ENCODE results near the gene SERPINB2.
"Not testable (repeated sequence)": the region's sequence is repeated elsewhere in the genome, so short reads cannot be mapped to it uniquely, and the experiment has no call there.

The SERPINB2 gene

GRCh38 chr18:63890237-63890949 is 2.9 kb downstream of the SERPINB2 start:
- DNase-seq: no peak

DNA sequence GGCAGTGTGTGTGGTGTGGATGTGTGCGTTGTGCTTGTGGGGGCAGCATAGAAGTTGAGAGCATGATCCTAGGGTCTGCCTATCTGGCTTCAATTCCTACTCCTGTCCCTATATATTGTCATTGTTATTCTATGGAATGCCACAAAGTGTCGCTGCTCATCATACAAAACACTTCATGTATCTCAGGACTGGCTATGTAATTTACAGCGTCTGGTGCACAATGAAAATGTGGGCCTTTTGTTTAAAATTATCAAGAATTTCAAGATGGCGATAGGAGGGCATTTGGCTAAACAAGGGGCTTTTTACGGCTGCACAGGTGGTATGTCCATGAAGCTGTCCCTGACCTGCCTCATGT is 3.4 kb downstream of the SERPINB2 start:
- no peak for DNase-seq

DNA sequence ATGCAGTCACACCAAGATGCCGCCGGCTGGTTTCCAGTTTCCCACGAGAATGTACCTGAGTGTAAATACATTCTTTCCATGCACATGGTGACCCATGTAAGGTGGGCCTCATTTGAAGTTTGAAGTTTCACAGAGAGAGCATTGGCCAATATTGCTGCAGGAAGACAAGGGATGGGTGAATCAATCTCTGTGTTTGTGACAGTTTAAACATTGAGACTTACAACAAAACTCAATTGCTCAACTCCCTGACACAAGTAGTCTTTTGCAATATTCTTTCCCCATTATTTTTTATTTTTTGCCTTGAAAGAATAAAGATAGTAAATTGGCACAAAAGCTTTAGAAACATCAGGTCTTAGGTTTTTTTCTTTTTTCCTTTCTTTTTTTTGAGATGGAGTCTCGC is 5.1 kb downstream of the SERPINB2 start:
- DNase-seq: no peak

DNA sequence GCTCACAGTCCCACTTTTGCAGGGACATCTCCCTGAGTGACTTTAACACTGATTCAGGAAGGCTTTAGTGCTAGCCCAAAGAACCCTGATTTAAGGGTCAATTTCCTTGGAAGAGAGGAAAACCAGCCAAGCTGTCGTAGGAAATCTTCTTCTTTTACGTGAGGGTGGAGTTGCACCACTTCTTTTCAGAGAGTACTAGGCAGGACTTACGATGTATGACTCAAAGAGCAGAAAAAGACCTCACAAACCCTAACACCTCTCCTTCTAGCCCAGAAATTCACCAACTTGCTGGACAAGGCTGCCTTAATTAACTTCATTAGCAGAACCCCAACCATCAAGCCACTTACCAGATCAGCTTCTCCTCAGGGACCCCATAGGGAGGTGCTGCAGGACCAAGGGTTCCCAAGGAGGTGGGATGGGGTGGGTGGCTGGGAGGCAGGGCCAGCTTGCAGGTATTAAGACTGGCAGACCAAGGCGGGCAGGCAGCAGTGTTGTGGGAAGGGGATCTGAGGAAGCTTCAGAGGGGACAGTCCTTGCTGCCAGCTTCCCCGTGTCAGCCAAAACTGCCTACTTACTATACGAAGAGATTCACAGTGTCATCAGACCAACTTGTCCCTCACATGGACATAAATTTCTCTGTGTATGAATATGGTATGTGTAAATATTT is 6.7 kb downstream of the SERPINB2 start:
- no peak for DNase-seq

DNA sequence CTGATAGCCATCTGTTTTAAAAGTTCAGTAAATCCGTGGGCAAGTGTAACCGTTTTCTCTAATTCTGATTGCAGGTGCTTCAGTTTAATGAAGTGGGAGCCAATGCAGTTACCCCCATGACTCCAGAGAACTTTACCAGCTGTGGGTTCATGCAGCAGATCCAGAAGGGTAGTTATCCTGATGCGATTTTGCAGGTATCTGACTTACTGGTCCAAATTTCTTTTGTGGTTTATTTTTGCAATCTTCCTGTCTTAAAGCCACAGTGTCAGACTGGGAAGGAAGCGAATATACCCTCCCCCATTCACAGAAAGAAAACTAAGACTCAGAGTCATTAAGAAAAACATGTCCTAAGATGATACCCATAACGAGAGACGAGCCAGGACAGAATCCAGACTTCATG is 7.7 kb downstream of the SERPINB2 start:
- no peak for DNase-seq

DNA sequence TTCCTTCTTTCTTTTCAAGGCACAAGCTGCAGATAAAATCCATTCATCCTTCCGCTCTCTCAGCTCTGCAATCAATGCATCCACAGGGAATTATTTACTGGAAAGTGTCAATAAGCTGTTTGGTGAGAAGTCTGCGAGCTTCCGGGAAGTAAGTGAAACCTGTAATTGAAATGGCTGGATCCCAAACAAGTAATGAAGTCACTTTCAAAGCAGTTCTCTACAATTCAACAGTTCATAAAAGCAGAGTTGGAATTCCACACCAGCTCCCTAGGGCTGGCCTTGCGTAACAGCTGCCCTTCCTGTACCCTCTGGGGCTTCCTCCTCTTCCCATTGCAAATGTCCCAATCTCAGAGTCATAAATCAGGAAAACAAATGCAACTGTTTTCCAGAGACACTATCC is 9.6 kb downstream of the SERPINB2 start:
- DNase-seq: no peak

GRCh38 chr18:63899206-63899605 is 11.7 kb downstream of the SERPINB2 start:
- DNase-seq: no peak

GRCh38 chr18:63903851-63904570 is 16.5 kb downstream of the SERPINB2 start:
- DNase-seq: no peak

DNA sequence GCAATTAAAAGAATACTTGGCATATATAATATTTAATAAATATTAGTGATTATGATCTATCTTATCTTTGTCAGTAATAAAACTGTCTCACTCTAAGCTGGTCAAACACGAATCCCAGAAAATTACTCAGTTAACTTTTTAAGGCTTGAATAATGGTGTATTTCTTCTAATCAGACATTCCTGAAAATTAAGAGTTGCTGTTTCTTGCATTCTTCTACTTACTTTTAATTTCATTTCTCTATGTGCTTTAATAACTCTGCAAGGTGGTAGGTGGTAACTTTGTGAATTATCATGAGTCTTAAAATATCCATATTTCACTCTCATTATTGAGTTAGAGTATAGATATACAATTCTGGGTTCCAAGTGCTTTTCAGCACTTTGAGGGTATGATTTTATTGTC is 17.2 kb downstream of the SERPINB2 start:
- DNase-seq: no peak

DNA sequence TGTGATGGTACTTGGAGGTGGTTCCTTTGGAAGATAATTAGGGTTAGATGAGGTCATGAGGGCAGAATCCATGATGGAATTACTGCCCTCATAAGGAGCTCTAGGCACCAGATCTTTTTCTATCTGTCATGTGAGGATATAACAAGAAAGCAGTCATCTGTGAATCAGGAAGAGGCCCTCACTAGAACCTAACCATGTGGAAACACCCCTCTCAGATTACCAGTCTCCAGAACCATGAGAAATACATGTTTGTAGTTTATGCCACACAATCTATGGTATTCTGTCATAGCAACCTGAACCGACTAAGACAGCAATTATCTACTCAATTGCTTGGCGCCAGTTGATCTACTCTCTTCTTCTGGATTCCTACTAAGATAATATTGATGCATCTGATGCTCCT is 17.9 kb downstream of the SERPINB2 start:
- no peak for DNase-seq

DNA sequence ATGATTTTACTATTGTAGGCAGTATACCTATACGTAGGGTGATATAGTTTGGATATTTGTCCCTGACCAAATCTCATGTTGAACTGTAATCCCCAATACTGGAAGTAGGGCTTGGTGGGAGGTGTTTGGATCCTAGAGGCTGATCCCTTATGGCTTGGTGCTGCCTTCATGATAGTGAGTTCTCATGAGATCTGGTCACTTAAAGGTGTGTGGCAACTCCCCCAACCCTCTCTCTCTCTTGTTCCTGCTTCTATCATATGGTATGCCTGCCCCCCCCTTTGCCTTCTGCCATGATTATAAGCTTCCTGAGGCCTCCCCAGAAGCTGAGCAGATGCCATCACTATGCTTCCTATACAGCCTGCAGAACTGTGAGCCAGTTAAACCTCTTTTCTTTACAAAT is 18.6 kb downstream of the SERPINB2 start:
- DNase-seq: no peak

DNA sequence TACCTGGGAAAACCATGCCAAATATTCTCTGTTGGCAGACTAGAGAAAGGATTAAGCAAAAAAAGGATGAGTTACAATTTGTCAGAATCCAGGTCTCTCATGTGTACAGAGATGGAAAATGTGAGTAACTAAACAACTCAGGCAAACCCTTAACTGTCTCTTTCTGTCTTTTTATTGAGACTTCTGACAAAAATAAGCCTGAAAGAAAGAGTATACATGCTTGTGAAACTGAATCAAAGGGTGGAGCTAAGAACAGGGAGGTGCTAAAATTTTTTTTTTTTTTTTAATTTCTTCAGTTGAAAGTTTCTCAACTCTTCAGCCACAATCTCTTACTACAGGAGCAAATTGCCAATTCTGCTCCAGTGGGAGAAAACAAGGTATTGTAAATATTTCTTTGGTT is 20.2 kb downstream of the SERPINB2 start, which contains the start of gene SERPINB10:
TSS of gene SERPINB10 (plus strand) at position 295 of the 400 bp plus-strand sequence. CDS start 7,553 bp downstream, outside the sequence.
- DNase-seq: no peak

- no peak for DNase-seq
These were observed 21.4 kb downstream of the SERPINB2 start for GRCh38 chr18:63908858-63909257.

DNA sequence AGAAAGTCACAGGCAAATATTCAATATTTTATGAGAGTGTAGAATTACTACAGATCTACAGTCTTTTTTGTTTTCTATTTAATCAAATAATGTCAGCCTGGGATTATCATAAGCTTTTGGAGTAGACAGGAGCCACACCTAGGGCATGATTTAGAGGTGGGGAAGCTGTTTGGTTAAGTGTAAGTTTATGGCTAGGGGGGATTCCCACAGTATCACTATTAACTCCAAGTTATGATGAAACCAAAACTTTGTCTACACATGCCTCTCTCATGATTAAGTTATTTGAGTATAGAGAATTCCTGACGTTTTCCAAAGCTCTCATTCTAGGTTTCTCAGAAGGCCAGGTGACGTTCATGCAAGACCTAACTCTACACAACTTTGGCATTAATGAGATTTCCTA is 22.4 kb downstream of the SERPINB2 start:
- DNase-seq: no peak

DNA sequence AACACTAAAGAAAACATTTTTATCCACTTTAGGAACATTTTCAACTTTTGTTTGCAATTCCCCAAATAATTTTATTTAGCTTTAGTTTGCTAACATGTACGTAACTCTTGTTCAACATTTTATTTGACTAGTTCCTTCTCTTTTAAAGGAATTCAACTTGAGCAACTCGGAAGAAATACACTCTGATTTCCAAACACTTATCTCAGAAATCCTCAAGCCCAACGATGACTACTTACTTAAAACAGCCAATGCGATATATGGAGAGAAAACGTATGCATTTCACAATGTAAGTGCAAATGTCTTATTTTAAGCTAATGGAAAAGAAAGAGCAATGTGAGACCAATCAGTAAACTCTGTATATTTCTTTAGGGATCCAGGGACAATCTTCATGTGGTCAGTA is 30.3 kb downstream of the SERPINB2 start:
- no peak for DNase-seq

GRCh38 chr18:63922049-63922448 is 34.5 kb downstream of the SERPINB2 start:
- no peak for DNase-seq

- DNase-seq: no peak
These were observed 37.0 kb downstream of the SERPINB2 start for GRCh38 chr18:63924551-63924950.

DNA sequence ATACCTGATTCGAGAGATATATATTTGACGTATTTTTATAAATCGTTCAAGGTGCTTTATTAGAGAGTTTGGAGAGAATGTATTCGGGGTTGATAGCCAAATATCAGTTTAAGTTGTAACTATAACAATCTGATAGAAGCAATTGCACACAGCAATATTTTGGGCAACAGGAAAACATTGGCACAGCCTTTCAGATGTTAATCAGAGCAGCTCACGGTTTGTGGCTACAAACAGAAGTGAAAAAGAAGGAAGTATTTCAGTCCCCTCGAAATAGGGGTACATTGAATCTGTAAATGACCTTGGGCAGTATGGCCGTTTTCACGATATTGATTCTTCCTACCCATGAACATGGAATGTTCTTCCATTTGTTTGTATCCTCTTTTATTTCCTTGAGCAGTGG is 40.8 kb downstream of the SERPINB2 start:
- no peak for DNase-seq

DNA sequence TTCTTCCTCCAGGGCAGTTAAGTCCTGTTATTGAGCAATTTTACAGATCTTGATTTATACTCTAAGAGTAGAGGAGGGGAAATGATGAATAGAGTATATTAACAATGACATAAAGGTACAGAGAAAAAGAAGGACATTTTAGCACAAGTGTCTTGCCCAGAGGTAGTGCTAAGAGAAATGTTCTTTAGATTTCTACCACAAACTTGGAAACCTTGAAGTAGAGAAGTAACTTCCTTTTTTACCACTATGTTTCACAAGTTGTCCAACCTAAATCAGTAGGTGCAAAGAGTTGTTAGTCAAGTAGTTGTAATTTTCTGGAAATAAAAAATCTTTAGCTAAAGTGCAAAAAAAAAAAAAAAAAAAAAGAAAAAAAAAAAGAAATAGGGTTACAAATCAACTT is 41.9 kb downstream of the SERPINB2 start:
- not testable (repeated sequence) for DNase-seq

DNA sequence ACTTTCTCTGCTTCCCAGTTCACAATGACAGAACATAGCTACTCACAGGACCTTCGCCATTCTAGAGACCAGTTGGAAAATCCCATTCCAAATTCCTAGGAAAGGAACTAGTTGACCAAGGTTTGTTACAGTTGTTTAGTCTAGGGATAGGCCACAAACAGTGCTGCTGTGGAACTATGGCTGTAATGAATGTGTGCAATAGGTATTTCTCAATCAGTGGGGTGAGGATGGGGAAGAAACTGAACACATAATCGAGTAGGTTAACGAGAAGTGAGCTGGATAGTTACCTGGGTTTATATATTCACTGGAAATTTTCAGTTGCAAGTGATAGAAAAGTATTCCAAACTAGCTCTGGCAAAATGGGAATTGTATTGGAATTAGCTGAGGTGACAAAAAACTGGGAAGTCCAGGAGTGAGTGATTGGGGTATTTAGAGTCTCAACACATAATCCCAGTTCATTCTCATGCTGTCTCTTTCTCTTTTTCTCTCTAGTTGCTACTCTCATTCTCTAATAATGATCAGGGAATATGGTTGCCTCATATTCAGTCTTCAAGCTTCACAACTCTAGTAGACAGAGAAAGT is 43.4 kb downstream of the SERPINB2 start:
- no peak for DNase-seq

DNA sequence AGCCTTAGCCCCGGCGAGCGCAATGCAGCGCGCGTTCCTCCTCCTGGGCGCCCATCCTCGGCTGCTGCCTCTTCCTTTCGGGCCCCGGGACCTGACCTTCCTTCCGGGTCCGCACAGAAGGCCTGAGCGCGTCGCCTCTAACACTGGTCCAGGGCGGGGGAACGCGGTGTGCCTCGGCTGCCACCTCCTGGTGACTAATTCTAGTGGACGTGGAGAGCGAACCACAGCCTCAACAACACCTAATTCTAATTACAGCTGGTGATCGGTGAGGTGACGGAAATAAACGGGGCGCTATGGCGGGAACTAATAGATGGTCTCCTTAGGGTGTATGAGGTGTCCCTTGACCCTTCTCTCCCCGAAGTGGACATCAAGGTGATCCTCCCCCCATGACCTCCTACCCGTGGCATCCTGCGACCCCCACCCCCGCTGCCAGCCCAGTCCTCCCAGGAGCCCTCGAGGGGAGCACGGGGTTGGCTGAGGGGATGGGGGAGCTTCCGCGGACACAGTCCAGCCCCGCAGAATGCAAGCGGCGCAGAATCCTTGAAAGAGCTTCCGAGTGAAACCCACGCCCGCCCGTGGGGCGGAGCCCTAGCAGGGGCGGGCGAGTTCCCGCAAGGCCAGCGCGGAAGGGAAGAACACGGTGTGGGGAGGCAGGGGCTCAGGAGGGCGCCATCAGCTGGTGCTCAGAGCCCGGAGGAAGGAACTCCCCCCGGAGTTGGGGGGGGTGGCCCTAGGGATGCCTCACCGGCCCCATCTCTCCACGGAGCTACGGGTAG is 48.8 kb downstream of the SERPINB2 start:
- DNase-seq: peak; percentile 80

DNA sequence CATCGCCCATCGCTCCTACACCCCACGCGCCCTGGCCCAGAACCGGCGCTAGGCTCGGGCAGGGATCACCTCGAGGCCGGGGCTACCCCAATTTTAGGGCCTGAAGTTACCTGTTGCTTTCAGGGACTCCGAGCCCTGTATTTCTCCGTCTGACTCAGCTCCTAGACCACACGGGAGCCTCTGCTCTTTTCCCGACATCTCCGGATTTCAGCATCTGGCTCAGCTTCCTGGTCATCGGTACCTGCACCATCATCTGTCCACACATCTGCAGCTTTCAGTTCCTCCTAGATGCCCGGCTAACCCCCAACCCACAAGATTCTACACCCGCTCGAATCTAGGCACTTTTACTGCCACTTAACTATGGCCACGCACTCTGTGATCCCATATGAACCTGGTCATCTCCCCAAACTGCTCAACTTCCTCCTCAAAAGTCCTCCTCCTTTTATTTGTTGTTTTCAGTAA is 49.5 kb downstream of the SERPINB2 start:
- no peak for DNase-seq

DNA sequence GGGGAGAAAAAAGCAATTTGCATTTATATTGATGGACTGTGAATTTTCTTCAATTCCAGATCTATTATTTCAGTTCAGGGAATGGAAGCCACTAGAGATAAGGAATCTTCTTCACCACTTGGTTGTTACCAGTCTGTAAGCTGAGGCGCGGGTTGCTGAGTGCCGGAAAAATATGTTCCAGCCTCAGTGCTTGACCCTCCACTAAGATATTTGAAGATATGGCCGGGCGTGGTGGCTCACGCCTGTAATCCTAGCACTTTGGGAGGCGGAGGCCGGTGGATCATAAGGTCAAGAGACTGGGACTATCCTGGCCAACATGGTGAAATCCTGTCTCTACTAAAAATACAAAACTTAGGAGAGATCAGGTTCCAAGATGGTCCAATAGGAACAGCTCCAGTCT is 52.5 kb downstream of the SERPINB2 start:
- no peak for DNase-seq
